Colonic mucosa (tissue), 4 donors: Measurements from ENCODE around the gene UCHL5. TPM values are rescaled to one million over a fixed set of nuclear protein-coding genes. Genes with fewer than 3 reads are reported as not detected.
"Not testable (repeated sequence)": the region's sequence is repeated elsewhere in the genome, so short reads cannot be mapped to it uniquely, and the experiment has no call there.

Source experiments
- DNase-seq: peaks from one replicate; pipeline ENCODE4 v3.0.0-alpha.2; 2020
- H3K27ac ChIP-seq: fragments of 200-600 bp; one replicate; pipeline ENCODE4 v1.8.0; 2021
- H3K27me3 ChIP-seq: fragments of 200-600 bp; one replicate; pipeline ENCODE4 v1.8.0; 2021
- H3K36me3 ChIP-seq: fragments of 200-600 bp; one replicate; pipeline ENCODE4 v1.8.0; 2021
- H3K4me1 ChIP-seq: fragments of 200-600 bp; one replicate; pipeline ENCODE4 v1.8.0; 2021; ENCODE audit warnings: mild to moderate bottlenecking
- H3K4me3 ChIP-seq: fragments of 200-600 bp; one replicate; pipeline ENCODE4 v1.8.0; 2021
- H3K9ac ChIP-seq, 2 donors: one replicate each; pipeline ENCODE4 v1.7.0; 2013; ENCODE audit warnings: control low read depth in 2 of 2, low read depth in 2 of 2, low read length in 2 of 2
- H3K9me3 ChIP-seq: fragments of 200-600 bp; one replicate; pipeline ENCODE4 v1.8.0; 2021
- intact Hi-C: fragments of 100-400 bp; cut with DNase I; formaldehyde crosslinking; loops from one replicate; pipeline ENCODE4 v1.14.1; 2022
- total RNA-seq, 2 donors: library from RNA; stranded (reverse); fragmentation: NEBNext Ultra II Directional in 1 of 2; extraction: Animal tissue kit (Norgen Biotek cat#: 25700) in 1 of 2; gene quantifications; one replicate each; pipeline ENCODE4 v1.2.1, GENCODE V29; 2021
- TF ChIP-seq, protein P1 (sequence below): fragments of 200-600 bp; IDR thresholded peaks from one replicate; pipeline ENCODE4 v1.8.0; 2022; ENCODE audit warnings: antibody characterized with exemption, mild to moderate bottlenecking
- donor health status: healthy.
- donor health status: DM: no; HTN: no; CAD: no.
- donor health status: DM: no; HTN: no; CAD: no.

Gene UCHL5
- total RNA-seq, 2 donors from 2014 or later = 33.9 to 46.5 TPM

DNA sequence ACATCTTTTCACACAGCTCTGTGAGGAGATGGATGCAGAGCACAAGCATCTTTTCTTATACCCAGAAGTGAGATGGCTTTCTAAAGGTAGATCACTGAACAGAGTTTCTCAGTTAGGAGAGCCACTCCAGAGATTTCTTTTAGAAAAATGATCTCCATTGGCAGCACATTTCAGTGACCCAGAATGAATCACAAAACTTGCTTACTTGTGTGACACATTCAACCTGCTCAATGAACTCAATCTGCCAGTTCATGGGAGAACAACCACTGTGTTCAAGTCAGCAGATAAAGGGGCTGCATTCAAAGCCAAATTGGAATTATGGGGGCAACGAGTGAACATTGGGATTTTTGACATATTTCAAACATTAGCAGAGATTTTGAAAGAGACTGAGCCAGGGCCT lies 78.3 kb downstream of the UCHL5 start:
- Histone ChIP-seq H3K36me3 (no peaks in the 10 kb centered on the region), H3K4me1 (no peaks in the 10 kb centered on the region), H3K27ac (no peak overlapping the region), H3K9me3 (no peaks in the 10 kb centered on the region), H3K27me3 (no peaks in the 10 kb centered on the region), H3K9ac (no peak overlapping the region), H3K4me3 (no peak overlapping the region)
- intact Hi-C loops = no loop called here
- DNase-seq = no peak
- TF ChIP-seq, protein P1, sequence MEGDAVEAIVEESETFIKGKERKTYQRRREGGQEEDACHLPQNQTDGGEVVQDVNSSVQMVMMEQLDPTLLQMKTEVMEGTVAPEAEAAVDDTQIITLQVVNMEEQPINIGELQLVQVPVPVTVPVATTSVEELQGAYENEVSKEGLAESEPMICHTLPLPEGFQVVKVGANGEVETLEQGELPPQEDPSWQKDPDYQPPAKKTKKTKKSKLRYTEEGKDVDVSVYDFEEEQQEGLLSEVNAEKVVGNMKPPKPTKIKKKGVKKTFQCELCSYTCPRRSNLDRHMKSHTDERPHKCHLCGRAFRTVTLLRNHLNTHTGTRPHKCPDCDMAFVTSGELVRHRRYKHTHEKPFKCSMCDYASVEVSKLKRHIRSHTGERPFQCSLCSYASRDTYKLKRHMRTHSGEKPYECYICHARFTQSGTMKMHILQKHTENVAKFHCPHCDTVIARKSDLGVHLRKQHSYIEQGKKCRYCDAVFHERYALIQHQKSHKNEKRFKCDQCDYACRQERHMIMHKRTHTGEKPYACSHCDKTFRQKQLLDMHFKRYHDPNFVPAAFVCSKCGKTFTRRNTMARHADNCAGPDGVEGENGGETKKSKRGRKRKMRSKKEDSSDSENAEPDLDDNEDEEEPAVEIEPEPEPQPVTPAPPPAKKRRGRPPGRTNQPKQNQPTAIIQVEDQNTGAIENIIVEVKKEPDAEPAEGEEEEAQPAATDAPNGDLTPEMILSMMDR = no peak

DNA sequence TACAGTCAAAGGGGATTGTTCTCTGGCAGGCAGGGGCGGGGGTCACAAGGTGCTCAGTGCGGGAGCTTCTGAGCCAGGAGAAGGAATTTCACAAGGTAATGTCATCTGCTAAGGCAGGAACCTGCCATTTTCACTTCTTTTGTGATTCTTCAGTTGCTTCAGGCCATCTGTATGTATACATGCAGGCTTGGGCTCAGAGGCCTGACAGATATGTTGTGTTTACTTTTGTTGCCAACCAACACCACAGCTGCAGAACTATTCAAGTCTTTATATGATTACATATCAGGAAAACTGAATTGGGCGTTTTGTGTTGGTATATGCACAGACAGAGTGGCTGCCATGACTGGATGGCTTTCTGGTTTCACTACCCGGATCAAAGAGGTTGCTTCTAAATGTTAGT lies 78.8 kb downstream of the UCHL5 start:
- H3K27me3 ChIP-seq, H3K9me3 ChIP-seq, H3K27ac ChIP-seq, intact Hi-C loops, H3K9ac ChIP-seq, H3K36me3 ChIP-seq, H3K4me1 ChIP-seq, DNase-seq, H3K4me3 ChIP-seq: not testable (repeated sequence)

DNA sequence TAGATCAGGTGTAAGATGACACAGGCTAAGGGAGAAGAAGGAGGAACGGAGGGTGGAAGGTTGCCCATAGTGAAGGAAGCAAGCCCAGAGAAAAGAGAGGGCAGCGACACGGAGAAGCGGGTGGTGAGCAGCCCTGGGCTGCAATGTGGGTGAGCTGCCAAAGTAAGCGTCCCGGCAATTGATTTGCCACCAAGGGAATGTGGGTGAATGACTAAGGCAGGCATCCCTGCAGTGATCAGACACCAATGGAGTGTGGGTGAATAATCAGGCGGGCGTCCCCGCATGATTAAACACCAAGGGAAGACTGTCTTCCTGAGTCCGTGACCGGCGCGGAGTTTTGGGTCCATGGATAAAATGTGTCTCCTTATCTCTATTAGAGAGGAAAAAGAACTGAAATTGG lies 79.6 kb downstream of the UCHL5 start:
- no peak overlapping the region for H3K4me3 ChIP-seq
- intact Hi-C loops = no loop called here
- TF ChIP-seq, protein P1 = no peak

DNA sequence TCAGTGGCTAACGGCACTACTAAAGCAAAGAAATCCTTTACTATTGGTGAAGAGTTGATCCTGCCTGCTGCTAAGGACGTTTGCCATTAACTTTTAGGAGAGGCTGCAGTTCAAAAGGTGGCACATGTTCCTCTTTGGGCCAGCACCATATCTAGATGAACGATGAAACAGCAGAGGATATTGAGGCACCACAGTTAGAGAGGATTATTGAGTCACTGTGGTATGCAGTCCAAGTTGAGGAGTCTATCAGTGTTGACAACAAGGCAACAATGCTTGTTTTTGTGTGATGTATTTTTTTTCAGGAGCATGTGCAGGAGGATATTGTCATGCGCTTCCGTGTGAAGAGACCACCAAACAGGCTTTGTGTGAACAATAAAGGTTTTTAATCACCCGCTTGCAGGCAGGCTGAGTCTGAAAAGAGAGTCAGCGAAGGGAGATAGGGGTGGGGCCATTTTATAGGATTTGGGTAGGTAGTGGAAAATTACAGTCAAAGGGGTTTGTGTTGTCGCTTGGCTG lies 80.9 kb downstream of the UCHL5 start:
- Histone ChIP-seq H3K9ac (no peak overlapping the region), H3K27ac (no peak overlapping the region), H3K27me3 (no peaks in the 10 kb centered on the region), H3K36me3 (no peaks in the 10 kb centered on the region), H3K9me3 (no peaks in the 10 kb centered on the region), H3K4me3 (no peak overlapping the region), H3K4me1 (no peaks in the 10 kb centered on the region)
- DNase-seq = no peak
- intact Hi-C loops = no loop called here
- TF ChIP-seq, protein P1 = no peak

More for the DNA sequence above, 79.6 kb downstream of the UCHL5 start:
- no peaks in the 10 kb centered on the region for H3K36me3 ChIP-seq
- H3K27ac ChIP-seq = no peak overlapping the region
- no peak for DNase-seq
- H3K9me3 ChIP-seq = no peaks in the 10 kb centered on the region
- H3K9ac ChIP-seq = no peak overlapping the region
- H3K4me1 ChIP-seq = no peaks in the 10 kb centered on the region
- H3K27me3 ChIP-seq = no peaks in the 10 kb centered on the region

DNA sequence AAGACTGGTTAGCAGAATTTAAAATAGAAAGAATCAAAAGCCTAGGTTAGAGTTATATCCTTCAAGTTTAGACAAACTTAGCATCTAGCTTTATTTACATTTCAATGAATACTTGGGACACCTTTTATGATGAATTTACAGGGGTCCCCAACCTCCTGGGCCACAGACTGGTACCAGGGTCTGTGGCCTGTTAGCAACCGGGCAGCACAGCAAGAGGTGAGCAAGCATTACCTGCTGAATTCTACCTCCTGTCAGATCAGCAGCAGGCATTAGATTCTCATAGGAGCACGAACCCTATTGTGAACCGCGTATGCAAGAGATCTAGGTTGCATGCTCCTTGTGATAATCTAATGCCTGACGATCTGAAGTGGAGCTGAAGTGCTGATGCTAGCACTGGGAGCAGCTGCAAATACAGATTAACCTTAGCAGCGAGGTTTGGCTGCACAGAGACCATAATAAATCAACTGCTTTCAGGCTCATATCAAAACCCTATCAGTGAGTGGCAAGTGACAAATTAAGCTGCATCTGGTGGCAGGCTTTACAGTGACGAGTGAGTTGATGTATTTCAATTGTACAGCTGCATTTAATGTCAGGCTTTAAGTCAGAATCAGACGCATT lies 82.0 kb downstream of the UCHL5 start:
- H3K9me3 ChIP-seq = no peaks in the 10 kb centered on the region
- TF ChIP-seq, protein P1 = no peak
- DNase-seq = no peak
- no peak overlapping the region for H3K27ac ChIP-seq
- H3K4me1 ChIP-seq = no peaks in the 10 kb centered on the region
- no peaks in the 10 kb centered on the region for H3K27me3 ChIP-seq
- H3K9ac ChIP-seq = no peak overlapping the region
- no peaks in the 10 kb centered on the region for H3K36me3 ChIP-seq
- intact Hi-C loops = no loop called here
- no peak overlapping the region for H3K4me3 ChIP-seq

DNA sequence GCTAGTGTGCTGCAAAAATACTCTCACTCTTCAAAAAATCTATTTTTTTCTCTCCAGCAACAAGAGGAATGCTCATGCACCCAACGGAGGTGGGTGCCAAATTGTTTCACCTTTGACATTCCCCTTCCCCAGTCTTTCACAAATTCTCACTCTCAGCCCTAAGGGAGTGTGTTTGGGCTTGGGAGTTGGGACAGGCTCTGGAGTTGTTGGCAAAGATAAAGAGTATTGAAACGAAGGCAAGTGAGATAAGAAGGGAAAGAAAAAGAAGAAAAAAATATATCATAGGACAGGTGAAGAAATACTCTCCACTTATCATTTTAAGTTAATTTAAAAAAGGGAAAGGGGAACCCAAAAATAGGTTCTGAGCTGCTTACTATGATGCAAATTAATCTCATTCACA lies 82.6 kb downstream of the UCHL5 start:
- H3K36me3 ChIP-seq = no peaks in the 10 kb centered on the region
- TF ChIP-seq, protein P1 = no peak
- intact Hi-C loops = no loop called here
- no peaks in the 10 kb centered on the region for H3K27me3 ChIP-seq
- H3K27ac ChIP-seq = no peak overlapping the region
- no peak for DNase-seq
- H3K4me1 ChIP-seq = no peaks in the 10 kb centered on the region
- no peak overlapping the region for H3K9ac ChIP-seq
- no peaks in the 10 kb centered on the region for H3K9me3 ChIP-seq
- H3K4me3 ChIP-seq = no peak overlapping the region
